RWPE1 (cell line): ENCODE results near the gene KDM4D.

Experiments
- CTCF ChIA-PET: fragments of 350-600 bp; sonication (Branson Sonifier 250); formaldehyde crosslinking; extraction: SDS; loops from one replicate; lab custom pipeline; 2021; lab: Yijun Ruan, JAX
- POLR2A ChIA-PET: fragments of 400-600 bp; formaldehyde crosslinking; extraction: SDS; loops from one replicate; lab custom pipeline; 2020; ENCODE audit warnings: antibody characterized with exemption; ENCODE audit not compliant: low non-redundant PET; lab: Yijun Ruan, JAX
- DNase-seq: peaks from one replicate; pipeline ENCODE4 v3.0.0; 2012; ENCODE audit warnings: low spot score
- H3K27ac ChIP-seq: fragments of 450-650 bp; 2 replicates; pipeline ENCODE4 v1.5.1; 2017
- TF ChIP-seq, protein P1 (sequence below): fragments of 450-650 bp; conservative IDR thresholded peaks from 2 replicates; pipeline ENCODE4 v1.5.1; 2017; ENCODE audit warnings: low read depth, mild to moderate bottlenecking

The KDM4D gene

DNA sequence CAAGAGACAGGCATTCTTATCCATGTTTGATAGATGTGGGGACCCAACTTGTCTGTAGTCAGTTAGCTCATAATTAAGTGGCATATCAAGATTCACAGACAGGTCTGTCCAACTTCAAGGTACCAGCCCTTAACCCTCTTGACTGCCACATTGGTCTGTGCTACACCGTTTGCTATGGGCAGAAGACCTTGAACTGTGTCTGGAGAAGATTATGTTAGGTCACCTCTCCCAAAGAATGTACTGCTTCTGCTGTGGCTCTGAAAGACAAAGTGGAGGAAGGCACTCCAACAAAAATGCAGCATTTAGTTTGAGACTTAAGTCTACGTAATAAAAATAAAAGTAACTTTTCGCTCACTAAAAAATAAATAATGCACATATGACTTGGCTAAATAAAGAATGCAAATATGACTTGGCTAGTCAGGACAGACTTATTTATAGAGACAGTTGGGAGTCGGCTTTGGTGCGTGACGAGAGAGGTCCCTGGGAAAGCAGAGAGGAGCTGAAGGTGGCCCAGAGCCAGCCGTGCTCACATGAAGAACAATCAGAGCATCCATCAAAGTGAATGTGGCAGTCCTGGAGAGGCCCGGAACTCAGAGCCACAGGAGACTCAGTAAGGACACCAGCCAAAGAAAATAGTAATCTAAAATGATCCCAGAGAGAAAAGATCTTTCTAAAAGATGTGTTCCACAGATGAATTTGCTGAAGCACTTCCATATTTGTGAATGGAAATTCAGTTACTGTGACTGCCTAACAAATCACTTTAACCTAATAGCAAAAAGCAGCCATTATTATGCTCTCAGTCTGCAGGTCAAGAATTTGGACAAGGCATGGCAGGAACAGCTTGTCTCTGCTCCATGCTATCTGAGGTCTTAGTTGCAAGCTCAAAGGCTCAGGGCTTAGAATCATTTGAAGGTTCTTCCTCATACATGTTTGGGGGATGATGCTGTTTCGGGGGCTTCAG lies 35.1 kb upstream of the KDM4D start:
- no peak for DNase-seq
- no peak overlapping the region for H3K27ac ChIP-seq
- TF ChIP-seq, protein P1, sequence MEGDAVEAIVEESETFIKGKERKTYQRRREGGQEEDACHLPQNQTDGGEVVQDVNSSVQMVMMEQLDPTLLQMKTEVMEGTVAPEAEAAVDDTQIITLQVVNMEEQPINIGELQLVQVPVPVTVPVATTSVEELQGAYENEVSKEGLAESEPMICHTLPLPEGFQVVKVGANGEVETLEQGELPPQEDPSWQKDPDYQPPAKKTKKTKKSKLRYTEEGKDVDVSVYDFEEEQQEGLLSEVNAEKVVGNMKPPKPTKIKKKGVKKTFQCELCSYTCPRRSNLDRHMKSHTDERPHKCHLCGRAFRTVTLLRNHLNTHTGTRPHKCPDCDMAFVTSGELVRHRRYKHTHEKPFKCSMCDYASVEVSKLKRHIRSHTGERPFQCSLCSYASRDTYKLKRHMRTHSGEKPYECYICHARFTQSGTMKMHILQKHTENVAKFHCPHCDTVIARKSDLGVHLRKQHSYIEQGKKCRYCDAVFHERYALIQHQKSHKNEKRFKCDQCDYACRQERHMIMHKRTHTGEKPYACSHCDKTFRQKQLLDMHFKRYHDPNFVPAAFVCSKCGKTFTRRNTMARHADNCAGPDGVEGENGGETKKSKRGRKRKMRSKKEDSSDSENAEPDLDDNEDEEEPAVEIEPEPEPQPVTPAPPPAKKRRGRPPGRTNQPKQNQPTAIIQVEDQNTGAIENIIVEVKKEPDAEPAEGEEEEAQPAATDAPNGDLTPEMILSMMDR: no peak
- ChIA-PET POLR2A (no interaction called here), CTCF (no interaction called here)

DNA sequence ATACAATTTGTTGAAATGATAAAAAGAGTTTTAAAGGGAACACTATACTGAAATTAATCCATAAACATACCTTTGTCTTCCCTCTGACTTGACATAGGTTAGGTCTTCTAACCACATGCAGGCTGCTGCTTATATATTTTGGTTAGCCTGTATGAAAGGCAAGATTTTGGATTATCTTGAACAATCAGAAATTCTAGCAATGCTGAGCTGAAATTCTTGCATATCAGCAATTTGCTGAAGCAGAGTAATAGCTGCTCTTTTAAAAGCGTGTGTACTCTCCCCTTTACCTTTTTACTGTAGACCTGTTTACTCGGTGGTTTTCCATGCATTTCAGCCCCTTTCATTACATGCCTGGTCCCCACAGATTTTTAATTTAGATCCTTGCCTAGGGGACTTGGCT lies 34.2 kb upstream of the KDM4D start:
- POLR2A ChIA-PET: no interaction called here

DNA sequence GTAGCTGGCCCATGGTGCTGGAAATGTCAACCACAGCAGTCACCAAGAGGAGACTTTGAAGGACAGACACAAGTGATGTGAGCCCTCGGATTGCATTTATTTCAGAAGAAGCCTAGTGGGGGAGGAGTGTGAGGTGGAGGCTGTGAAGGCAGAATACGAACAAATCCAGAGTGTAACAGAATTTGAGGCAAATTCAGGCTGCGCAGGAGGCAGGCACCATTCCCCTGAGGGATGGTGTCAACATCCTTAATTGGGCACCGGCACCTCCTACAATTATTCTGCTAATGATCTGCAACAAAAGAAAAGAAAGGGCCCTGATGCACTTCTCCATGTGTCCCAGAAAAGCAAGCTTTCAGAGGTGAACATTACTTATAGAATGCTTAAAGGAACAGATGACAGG lies 32.4 kb upstream of the KDM4D start:
- ChIA-PET POLR2A (no interaction called here), CTCF (no interaction called here)
- H3K27ac ChIP-seq: no peak overlapping the region
- TF ChIP-seq, protein P1: no peak
- DNase-seq: no peak

More for the DNA sequence above, 34.2 kb upstream of the KDM4D start:
- DNase-seq: no peak
- no peak overlapping the region for H3K27ac ChIP-seq
- CTCF ChIA-PET: no interaction called here
- TF ChIP-seq, protein P1: no peak

DNA sequence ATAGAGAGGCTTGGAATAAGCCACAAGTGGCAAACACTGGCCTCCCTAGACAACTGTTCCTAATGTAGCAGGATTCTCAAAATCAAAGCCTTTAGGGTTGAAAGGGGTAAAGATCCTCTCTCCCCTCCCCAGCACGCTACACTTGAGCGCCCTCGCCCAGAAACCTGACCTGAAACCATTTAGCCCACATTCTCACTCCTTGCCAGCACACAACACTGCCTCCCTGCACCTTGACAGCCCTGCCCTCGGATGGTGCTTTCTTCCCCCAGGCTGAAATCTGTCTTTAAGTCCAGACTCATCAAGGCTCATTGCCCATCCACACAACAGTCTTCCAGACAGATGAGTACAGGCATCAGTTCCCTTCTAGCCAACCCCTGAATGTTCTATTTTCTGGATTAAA lies 26.7 kb upstream of the KDM4D start:
- ChIA-PET CTCF (no interaction called here), POLR2A (no interaction called here)
- H3K27ac ChIP-seq: no peak overlapping the region
- DNase-seq: no peak
- TF ChIP-seq, protein P1: no peak

DNA sequence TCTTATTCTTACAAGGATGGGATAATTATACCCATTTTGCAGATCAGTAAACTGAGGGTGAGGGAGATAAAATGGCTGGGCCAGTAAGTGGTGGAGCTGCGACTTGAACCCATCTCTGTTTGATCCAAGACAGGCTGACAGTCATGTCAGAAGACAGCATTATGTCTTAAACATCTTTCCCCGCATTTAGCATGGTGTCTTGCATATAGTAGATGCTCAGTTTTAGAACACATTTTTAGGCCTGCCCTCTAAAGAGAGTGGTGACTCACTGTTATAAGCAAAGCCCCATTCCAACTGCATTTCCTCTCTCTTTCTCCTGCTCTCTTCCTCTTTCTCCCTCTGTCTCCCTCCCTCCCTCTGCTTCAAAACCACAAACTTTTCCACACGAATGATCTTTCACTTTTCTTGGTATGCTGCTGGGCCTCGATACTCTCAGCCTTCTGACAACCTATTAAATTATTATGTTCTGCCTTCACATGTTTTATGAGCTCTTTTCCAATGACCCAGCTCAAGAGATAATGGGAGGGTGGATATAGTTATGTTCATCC lies 25.4 kb upstream of the KDM4D start:
- POLR2A ChIA-PET: no interaction called here
- H3K27ac ChIP-seq: no peak overlapping the region
- CTCF ChIA-PET: interaction anchor here (0.7 kb wide), 2 partner anchors 47 to 768 kb away, joined by 3 to 4 read pairs; no protein-coding TSS in a partner anchor

DNA sequence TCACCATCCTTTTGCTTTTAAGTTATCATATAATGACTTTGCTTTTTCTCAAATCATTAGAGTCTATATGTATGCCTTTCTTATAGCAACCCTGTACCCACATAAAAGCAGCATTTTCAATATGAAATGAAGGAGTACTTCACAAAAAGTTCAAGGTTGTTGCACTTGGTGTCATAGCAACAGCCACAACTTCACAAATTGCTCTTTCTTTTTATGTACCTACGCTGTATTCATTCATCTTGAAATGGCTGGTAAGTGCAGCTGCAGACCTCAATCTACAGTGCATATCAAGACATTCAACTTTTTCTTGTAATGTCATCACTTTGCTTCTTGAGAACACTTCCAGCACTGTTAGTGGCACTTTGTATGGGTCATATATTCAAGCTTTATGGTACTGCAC lies 18.8 kb upstream of the KDM4D start:
- no peak for DNase-seq
- ChIA-PET POLR2A (no interaction called here), CTCF (no interaction called here)
- H3K27ac ChIP-seq: no peak overlapping the region
- TF ChIP-seq, protein P1: no peak

More for the DNA sequence above, 25.4 kb upstream of the KDM4D start:
- TF ChIP-seq, protein P1: no peak
- no peak for DNase-seq
